OCI-LY1 (cell line): ENCODE measurements around the gene PTH1R.

Experiments used
- H2AFZ ChIP-seq: fragments of 200-600 bp; sonication (generic), shearing (Covaris generic); 2 replicates; pipeline ENCODE4 v1.6.0; 2014; ENCODE audit warnings: antibody characterized with exemption, mild to moderate bottlenecking, low read length
- H3F3A ChIP-seq: fragments of 200-600 bp; sonication (generic), shearing (Covaris generic); 2 replicates; pipeline ENCODE4 v1.6.0; 2014; ENCODE audit warnings: mild to moderate bottlenecking, antibody characterized with exemption, low read length, moderate library complexity; ENCODE audit not compliant: insufficient read depth
- H3K27ac ChIP-seq: fragments of 200-600 bp; sonication (generic); 2 replicates; pipeline ENCODE4 v1.5.1; 2014; ENCODE audit warnings: low read length, mixed run types, mild to moderate bottlenecking, low read depth; ENCODE audit not compliant: poor library complexity, severe bottlenecking
- H3K27me3 ChIP-seq: fragments of 200-600 bp; sonication (generic); 2 replicates; pipeline ENCODE4 v1.6.0; 2014; ENCODE audit warnings: antibody characterized with exemption, mild to moderate bottlenecking, low read length, moderate library complexity; ENCODE audit not compliant: insufficient read depth
- H3K36me3 ChIP-seq: fragments of 200-600 bp; sonication (generic); 2 replicates; pipeline ENCODE4 v1.6.1; 2014; ENCODE audit warnings: mild to moderate bottlenecking, antibody characterized with exemption, low read length, moderate library complexity, mixed read lengths; ENCODE audit not compliant: insufficient read depth
- H3K4me1 ChIP-seq: fragments of 200-600 bp; sonication (generic); 2 replicates; pipeline ENCODE4 v1.5.1; 2014; ENCODE audit warnings: mild to moderate bottlenecking, low read length, moderate library complexity; ENCODE audit not compliant: insufficient read depth, severe bottlenecking
- H3K4me2 ChIP-seq: fragments of 200-600 bp; sonication (generic), shearing (Covaris generic); 2 replicates; pipeline ENCODE4 v1.6.1; 2014; ENCODE audit warnings: low read length
- H3K4me3 ChIP-seq: fragments of 200-600 bp; sonication (generic); 2 replicates; pipeline ENCODE4 v1.5.1; 2014; ENCODE audit warnings: low read length, low read depth, mild to moderate bottlenecking, mixed read lengths; ENCODE audit not compliant: poor library complexity, severe bottlenecking
- H3K79me2 ChIP-seq: fragments of 200-600 bp; shearing (Covaris generic); 2 replicates; pipeline ENCODE4 v1.6.1; 2016; ENCODE audit warnings: mixed run types, low read length, mixed read lengths; ENCODE audit not compliant: insufficient read depth
- H3K9ac ChIP-seq: fragments of 200-600 bp; sonication (generic), shearing (Covaris generic); 2 replicates; pipeline ENCODE4 v1.6.1; 2014; ENCODE audit warnings: mild to moderate bottlenecking, low read length, mixed read lengths
- H3K9me2 ChIP-seq: fragments of 200-600 bp; sonication (generic), shearing (Covaris generic); 2 replicates; pipeline ENCODE4 v1.6.1; 2014; ENCODE audit warnings: low read depth, mild to moderate bottlenecking, low read length, mixed read lengths
- H3K9me3 ChIP-seq: fragments of 200-600 bp; shearing (Covaris generic); 2 replicates; pipeline ENCODE4 v1.6.1; 2014; ENCODE audit warnings: low read length, mixed read lengths
- H4K20me1 ChIP-seq: fragments of 200-600 bp; sonication (generic), shearing (Covaris generic); 2 replicates; pipeline ENCODE4 v1.6.0; 2016; ENCODE audit warnings: mild to moderate bottlenecking, low read length; ENCODE audit not compliant: insufficient read depth
- CTCF ChIP-seq: fragments of 200-600 bp; sonication (generic), shearing (Covaris generic); IDR thresholded peaks from 2 replicates; pipeline ENCODE4 v1.5.1; 2017; ENCODE audit warnings: mild to moderate bottlenecking, antibody characterized with exemption, low read length, moderate library complexity, mixed read lengths
- EZH2 ChIP-seq: fragments of 200-600 bp; sonication (generic), shearing (Covaris generic); IDR thresholded peaks from 2 replicates; pipeline ENCODE4 v1.8.0; 2017; ENCODE audit warnings: borderline replicate concordance, mixed run types, mild to moderate bottlenecking, antibody characterized with exemption, low read length, moderate library complexity, mixed read lengths

Gene PTH1R

DNA sequence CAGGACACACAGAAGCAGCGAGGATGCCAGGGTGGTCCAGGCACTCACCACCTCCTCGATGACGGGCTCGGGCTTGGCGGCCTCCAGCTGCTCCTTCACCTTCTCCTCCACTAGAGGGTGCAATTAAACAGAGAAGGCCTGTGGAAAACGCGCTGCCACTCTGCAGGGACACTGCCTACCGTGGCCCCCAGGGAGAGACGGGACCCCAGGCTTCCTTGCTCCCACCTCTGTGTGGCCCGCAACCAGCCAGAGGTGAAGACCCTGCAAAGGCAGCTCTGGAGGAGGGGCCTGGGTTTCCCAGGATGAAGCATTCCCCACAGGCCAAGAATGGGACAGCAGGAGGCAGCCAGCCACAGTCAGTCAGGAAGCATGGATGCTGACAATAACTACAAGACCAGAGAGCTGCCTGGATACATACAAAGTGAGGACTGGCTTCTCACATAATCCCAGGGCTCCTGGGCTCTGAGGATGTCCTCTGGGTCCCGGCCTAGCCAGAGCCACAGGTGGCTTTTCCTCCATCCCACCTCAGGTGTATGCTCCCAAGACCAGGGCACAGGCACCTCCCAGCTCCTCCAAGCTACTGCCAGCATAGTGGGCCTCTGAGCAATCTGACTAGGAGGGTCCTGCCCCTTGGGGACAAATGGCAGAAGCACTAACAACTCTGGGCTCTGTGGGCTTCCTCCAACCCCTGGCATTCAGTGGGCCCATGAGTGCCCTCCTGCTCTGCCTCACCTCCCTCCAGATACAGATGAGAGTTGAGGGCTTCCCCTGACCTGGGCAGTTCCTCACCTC lies 46.2 kb downstream of the PTH1R start:
- Histone ChIP-seq H3K4me3 (no peak overlapping the region), H3K4me2 (no peak overlapping the region), H3K36me3 (peaks cover 82% of the 10 kb centered on the region), H3K9me2 (no peaks in the 10 kb centered on the region), H3K9ac (no peak overlapping the region), H4K20me1 (no peaks in the 10 kb centered on the region), H3K79me2 (no peaks in the 10 kb centered on the region), H2AFZ (no peak overlapping the region), H3K4me1 (peaks cover 31% of the 10 kb centered on the region), H3K27me3 (no peaks in the 10 kb centered on the region), H3F3A (peaks cover 8% of the 10 kb centered on the region; the same call in 1 of the 2 replicates), H3K27ac (no peak overlapping the region), H3K9me3 (no peaks in the 10 kb centered on the region; the same call in 1 of the 2 replicates)
- TF ChIP-seq EZH2 (no peak), CTCF (peak; percentile 85)

DNA sequence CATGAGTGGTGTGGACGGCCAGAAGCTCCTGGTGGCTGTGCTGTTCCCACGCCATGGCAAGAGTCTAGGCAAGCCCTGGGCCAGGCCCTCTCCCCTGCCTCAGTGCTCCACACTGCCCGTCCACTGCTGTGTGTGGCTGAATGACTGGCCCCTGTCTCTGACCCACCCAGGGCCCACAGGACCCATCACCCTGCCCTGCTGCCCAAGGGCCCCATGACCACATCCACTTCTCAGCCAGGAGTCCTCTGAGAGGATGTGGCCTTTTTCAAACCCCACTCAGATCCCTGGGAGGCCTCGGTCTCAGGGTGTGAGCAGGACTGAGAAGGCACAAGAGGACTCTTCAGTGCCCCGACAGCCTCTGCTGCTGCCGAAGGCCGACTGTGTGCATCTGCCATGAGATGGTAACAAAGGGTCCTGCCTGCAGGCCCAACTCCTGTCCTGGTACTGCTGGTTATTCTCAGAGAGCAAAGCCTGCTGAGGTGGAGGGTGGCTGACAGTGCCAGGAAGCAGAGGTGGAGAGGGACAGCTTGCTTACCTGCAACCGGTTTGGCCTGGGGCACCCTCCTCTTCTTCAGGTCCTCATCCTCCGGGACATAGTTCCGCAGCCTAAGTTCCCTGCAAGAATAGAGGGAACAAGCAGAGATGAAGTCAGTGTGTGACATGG lies 47.5 kb downstream of the PTH1R start:
- Histone ChIP-seq H3K27me3 (no peaks in the 10 kb centered on the region), H3K9me3 (0 out of 2 replicates have a peak, but pooled peaks cover 3% of the 10 kb centered on the region), H3K9me2 (no peaks in the 10 kb centered on the region), H3K36me3 (peaks cover 77% of the 10 kb centered on the region), H3K4me2 (no peak overlapping the region), H3K4me1 (peaks cover 43% of the 10 kb centered on the region), H3K79me2 (no peaks in the 10 kb centered on the region), H4K20me1 (no peaks in the 10 kb centered on the region), H3F3A (peaks cover 9% of the 10 kb centered on the region; the same call in 1 of the 2 replicates), H3K4me3 (no peak overlapping the region), H3K9ac (no peak overlapping the region), H3K27ac (no peak overlapping the region), H2AFZ (no peak overlapping the region)
- TF ChIP-seq CTCF (no peak), EZH2 (no peak)

- Histone ChIP-seq H4K20me1 (no peaks in the 10 kb centered on the region), H3K9ac (no peak overlapping the region; the same call in 1 of the 2 replicates), H3F3A (peaks cover 9% of the 10 kb centered on the region; the same call in 1 of the 2 replicates), H3K9me2 (no peaks in the 10 kb centered on the region), H3K27me3 (no peaks in the 10 kb centered on the region), H3K9me3 (0 out of 2 replicates have a peak, but pooled peaks cover 3% of the 10 kb centered on the region), H3K79me2 (no peaks in the 10 kb centered on the region), H2AFZ (no peak overlapping the region), H3K4me2 (no peak overlapping the region), H3K36me3 (peaks cover 72% of the 10 kb centered on the region), H3K27ac (peak overlapping the region; percentile 96), H3K4me3 (no peak overlapping the region), H3K4me1 (peaks cover 48% of the 10 kb centered on the region)
- TF ChIP-seq EZH2 = no peak
- no peak for TF ChIP-seq CTCF
Measured at GRCh38 chr3:46925585-46925934, 48.0 kb downstream of the PTH1R start.
